ENCODE measurements around the gene FN3K.

Gene FN3K

DNA sequence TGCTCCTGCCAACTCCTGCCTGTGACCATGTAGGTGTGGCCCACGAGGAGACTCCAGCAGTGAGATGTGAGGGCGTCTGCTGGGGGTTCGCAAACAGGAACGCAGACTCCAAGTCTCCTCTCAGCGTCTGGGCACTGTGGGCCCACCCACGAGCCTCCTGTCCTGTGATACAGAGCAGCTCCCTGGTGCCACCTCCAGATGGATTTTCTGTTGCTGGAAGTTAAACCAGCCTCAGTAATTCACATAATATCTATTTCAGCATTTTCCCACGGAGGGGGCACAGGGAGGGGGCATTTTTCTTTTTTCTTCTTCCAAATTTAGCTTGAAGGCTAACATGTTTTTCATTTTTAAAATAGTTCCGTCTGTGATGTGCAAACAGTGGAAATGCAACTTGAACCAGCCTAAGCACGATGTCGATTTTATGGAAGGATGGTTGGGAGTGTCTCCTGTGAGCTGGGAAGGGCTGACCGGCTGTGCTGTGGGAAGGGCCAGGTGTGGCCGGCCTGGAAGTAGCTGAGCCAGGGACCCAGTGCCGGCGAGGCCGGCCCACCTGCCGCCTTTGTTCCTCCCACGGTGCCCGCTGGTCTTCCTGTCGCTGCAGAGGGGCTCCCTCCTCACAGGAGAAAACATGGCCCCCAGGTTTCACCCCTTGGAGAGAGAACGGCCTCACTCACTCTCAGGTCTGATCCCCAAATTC is 33.0 kb upstream of the FN3K start:
- TF ChIP-seq, protein P1, sequence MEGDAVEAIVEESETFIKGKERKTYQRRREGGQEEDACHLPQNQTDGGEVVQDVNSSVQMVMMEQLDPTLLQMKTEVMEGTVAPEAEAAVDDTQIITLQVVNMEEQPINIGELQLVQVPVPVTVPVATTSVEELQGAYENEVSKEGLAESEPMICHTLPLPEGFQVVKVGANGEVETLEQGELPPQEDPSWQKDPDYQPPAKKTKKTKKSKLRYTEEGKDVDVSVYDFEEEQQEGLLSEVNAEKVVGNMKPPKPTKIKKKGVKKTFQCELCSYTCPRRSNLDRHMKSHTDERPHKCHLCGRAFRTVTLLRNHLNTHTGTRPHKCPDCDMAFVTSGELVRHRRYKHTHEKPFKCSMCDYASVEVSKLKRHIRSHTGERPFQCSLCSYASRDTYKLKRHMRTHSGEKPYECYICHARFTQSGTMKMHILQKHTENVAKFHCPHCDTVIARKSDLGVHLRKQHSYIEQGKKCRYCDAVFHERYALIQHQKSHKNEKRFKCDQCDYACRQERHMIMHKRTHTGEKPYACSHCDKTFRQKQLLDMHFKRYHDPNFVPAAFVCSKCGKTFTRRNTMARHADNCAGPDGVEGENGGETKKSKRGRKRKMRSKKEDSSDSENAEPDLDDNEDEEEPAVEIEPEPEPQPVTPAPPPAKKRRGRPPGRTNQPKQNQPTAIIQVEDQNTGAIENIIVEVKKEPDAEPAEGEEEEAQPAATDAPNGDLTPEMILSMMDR (IDR thresholded peaks at IDR 0.05; ENCODE audit: control extremely low read depth, extremely low read depth, low read depth, missing control alignments), result no peak
- CTCF ChIA-PET, result no interaction called here
- POLR2A ChIA-PET, result no interaction called here
- DNase-seq (ENCODE audit: extremely low spot score), result no peak

DNA sequence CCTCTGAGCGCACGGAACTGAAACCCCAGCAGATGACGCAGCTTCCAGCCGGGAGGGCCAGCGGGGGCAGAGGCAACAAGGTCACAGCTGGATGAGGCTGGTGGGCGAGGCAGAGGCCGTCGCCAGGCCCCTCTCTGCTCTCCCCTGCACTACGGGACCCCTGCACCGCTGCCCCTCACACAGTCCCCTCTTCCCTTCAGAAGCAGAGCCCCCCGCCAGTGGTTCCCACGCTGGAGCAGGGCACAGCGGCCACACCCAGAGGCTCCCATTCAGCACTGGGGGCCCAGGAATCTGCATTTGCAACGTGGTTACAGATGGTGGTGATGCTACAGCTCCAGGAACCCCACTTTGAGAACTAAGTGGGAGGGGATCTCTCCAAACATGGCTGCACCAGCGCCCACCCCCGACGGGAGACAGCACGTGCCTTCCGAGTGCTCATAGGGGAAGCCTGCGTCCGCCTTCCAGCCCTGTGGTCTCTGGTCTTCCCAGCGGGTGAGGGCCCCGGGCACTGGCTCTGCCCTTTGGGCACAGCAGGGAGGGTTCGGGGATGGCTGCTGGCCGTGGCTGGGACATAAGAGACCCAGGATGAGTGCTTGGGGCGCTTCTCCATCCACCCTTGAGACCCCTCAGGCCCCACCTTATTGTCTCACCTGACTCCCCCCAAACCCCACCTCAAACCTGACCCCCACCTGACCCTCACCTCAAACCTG is 32.2 kb upstream of the FN3K start:
- CTCF ChIA-PET, result no interaction called here
- POLR2A ChIA-PET, result no interaction called here
- DNase-seq (ENCODE audit: extremely low spot score), result no peak
- TF ChIP-seq, protein P1 (IDR thresholded peaks at IDR 0.05; ENCODE audit: control extremely low read depth, extremely low read depth, low read depth, missing control alignments), result no peak

DNA sequence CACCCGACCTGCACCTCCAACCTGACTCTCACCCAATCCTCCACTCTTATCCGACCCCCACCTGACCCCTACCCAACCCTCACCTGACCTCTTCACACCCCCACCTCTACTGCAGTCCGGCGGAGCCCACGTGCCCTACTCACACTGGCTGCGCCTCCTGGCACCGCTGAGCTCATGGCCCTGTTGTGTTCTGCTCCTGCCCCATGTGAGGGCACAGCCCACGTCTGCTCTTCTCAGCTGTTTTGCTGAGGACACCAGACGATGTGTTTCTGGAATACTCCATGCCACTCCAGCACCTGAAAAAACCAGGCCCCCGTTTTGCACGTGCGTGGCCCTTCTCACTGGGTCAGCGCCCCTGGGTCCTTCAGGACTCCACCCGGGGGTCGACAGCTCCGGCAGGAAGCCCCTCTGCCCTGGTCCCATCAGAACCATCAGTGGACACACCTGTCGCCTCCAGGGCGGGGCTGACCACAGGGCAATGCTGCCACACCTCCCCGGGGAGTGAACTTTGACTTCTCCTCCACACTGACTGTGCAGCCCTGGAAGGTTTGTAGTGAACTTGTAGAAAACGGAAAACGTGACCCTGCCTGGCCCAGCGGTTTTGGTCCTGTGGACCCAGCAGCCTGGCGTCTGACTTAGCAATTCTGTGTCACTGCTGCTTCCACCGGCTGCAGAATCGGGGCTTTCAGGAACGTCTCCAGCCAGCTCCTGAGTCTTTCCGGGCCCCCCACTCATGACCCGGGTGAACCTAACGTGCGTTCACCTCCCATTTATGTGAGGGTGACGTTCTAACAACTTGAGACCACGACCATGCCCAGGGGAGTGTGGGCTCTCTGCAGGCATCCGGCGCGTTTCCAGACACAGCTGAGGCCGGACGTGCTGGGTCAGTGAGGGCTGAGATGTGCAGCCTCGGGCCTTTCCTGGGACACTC is 31.2 kb upstream of the FN3K start:
- CTCF ChIA-PET, result no interaction called here
- DNase-seq (ENCODE audit: extremely low spot score), result no peak
- TF ChIP-seq, protein P1 (IDR thresholded peaks at IDR 0.05; ENCODE audit: control extremely low read depth, extremely low read depth, low read depth, missing control alignments), result no peak
- POLR2A ChIA-PET, result no interaction called here

DNA sequence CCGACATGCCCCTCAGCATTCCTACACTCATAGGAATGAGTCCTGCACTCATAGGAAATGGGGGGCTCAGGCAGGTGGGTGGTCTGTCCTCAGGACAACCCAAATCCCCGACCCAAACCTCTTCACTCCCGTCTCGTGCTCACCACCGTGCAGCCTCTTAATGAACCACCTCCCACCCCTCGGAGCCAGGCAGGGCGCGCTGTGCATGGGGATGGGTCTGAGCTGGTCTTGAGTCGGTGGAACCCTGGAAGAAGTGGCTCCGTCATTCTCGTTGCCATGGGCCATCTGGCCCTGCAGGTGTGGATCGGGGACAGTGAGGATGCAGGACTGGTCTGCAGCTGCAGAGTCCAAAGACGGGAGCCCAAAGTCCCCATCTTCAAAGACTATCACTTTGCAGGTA is 30.5 kb upstream of the FN3K start:
- ChIA-PET CTCF (no interaction called here), POLR2A (no interaction called here)
- DNase-seq (ENCODE audit: extremely low spot score), result no peak
- TF ChIP-seq, protein P1 (IDR thresholded peaks at IDR 0.05; ENCODE audit: control extremely low read depth, extremely low read depth, low read depth, missing control alignments), result no peak

DNA sequence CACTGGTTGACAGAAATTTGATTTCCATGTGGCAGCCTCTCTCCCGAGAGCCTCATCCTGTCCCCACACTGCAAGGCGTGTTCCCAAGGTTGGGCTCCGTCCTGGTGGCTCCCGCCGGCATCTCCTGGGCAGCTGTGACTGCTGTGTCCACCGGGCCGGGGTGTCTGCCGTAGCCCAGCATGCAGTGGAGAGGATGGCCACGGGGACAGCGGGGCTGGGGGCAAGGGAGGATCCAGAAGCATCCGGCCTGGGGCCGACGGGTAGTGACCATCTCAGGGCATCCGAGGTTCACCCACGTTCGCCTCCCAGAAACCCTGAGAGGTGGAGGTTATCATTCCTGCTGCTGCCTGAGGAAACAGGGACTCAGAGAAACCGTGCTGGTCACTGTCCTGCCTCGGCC is 29.7 kb upstream of the FN3K start:
- TF ChIP-seq, protein P1 (IDR thresholded peaks at IDR 0.05; ENCODE audit: control extremely low read depth, extremely low read depth, low read depth, missing control alignments), result no peak
- DNase-seq (ENCODE audit: extremely low spot score), result no peak
- ChIA-PET POLR2A (no interaction called here), CTCF (no interaction called here)

DNA sequence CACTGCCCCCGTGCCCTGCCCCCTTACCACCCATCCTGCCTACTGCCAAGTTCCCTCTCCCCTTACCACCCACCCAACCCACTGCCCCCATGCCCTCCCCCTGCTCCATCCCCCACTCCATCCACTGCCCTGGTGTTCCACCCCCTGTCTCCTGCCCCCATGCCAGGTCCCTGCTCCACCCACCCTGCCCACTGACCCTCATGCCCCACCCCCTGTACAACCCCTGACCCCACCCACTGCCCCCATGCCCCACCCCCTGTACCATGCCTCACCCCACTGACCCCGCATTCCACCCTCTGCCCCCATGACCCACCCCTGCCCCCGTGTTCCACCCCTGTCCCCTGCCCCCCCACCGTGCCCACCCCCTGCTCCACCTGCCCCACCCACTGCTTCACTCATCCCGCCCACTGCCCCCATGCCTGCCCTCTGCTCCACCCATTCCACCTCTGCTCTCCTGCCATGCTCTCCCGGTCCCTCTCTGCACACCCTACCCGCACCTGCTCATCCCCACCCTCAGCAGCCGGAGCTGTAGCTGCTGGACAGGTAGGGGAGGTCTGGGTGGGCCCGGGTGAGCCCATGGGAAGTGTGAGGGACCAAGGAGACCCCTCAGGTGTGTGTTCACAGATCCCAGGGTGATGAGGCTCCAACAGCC is 26.3 kb upstream of the FN3K start:
- TF ChIP-seq, protein P1 (IDR thresholded peaks at IDR 0.05; ENCODE audit: control extremely low read depth, extremely low read depth, low read depth, missing control alignments), result no peak
- ChIA-PET POLR2A (no interaction called here), CTCF (no interaction called here)
- peak; percentile 44 for DNase-seq (ENCODE audit: extremely low spot score)
